ENCODE data around the gene RREB1.

GRCh38 chr6:7164536-7165001 is 56.8 kb downstream of the RREB1 start:
- TF ChIP-seq POLR2A (IDR thresholded peaks at IDR 0.05; ENCODE audit: low read depth) (no peak), CTCF (IDR thresholded peaks at IDR 0.05) (no peak), EP300 (IDR thresholded peaks at IDR 0.05) (no peak)
